Osteoblast (primary cell): ENCODE measurements around the gene PHKG2. TPM values are rescaled to one million over a fixed set of nuclear protein-coding genes. Genes with fewer than 3 reads are reported as not detected.
A peak's percentile ranks its signal among the peaks of the same experiment; 100 is the strongest.

Experiments
- DNase-seq: peaks from one replicate; pipeline ENCODE4 v3.0.0; 2011; ENCODE audit warnings: low spot score, mixed read lengths; ENCODE audit not compliant: insufficient read length; ENCODE audit errors: missing footprints
- H2AFZ ChIP-seq: 2 replicates; pipeline ENCODE4 v1.6.0; 2011; ENCODE audit warnings: mild to moderate bottlenecking, low read length
- H3K27ac ChIP-seq: 2 replicates; pipeline ENCODE4 v1.5.1; 2011; ENCODE audit warnings: mild to moderate bottlenecking, low read depth, low read length, moderate library complexity
- H3K27me3 ChIP-seq: 2 replicates; pipeline ENCODE4 v1.6.0; 2012; ENCODE audit warnings: mild to moderate bottlenecking, control low read depth, inconsistent platforms, low read length, moderate library complexity; ENCODE audit not compliant: insufficient read depth
- H3K36me3 ChIP-seq: 2 replicates; pipeline ENCODE4 v1.5.1; 2011; ENCODE audit warnings: mild to moderate bottlenecking, low read length, control low read depth, moderate library complexity; ENCODE audit not compliant: insufficient read depth
- H3K4me1 ChIP-seq: 2 replicates; pipeline ENCODE4 v1.5.1; 2011; ENCODE audit warnings: mild to moderate bottlenecking, low read length, control low read depth, moderate library complexity; ENCODE audit not compliant: insufficient read depth
- H3K4me2 ChIP-seq: 2 replicates; pipeline ENCODE4 v1.6.0; 2011; ENCODE audit warnings: mild to moderate bottlenecking, low read length; ENCODE audit not compliant: insufficient read depth
- H3K4me3 ChIP-seq: fragments of 200-600 bp; sonication (generic); 3 replicates; pipeline ENCODE4 v1.5.1; 2012; ENCODE audit warnings: mild to moderate bottlenecking, low read length, inconsistent platforms; ENCODE audit not compliant: insufficient read depth
- H3K79me2 ChIP-seq: 2 replicates; pipeline ENCODE4 v1.6.0; 2012; ENCODE audit warnings: mild to moderate bottlenecking, low read length, control low read depth, inconsistent platforms; ENCODE audit not compliant: insufficient read depth
- H3K9me3 ChIP-seq: 2 replicates; pipeline ENCODE4 v1.5.1; 2011; ENCODE audit warnings: low read depth, low read length, control low read depth
- H4K20me1 ChIP-seq: 2 replicates; pipeline ENCODE4 v1.6.0; 2012; ENCODE audit warnings: mild to moderate bottlenecking, low read length, control low read depth; ENCODE audit not compliant: insufficient read depth
- CTCF ChIP-seq: IDR thresholded peaks from 2 replicates; pipeline ENCODE4 v1.5.1; 2011; ENCODE audit warnings: mild to moderate bottlenecking, low read depth, low read length, moderate library complexity; ENCODE audit errors: extremely low read depth
- total RNA-seq: library from RNA; depleted of rRNA; stranded (reverse); fragments of >200 nt; gene quantifications from 2 replicates; pipeline ENCODE4 v1.2.3, GENCODE V29; 2012

The PHKG2 gene
- total RNA-seq, 1 donor = 25.0 TPM

GRCh38 chr16:30738984-30739951 lies 9.0 kb upstream of the PHKG2 start:
- Histone ChIP-seq H3K4me2 (no peak overlapping the region), H3K36me3 (peaks cover 57% of the 10 kb centered on the region), H3K79me2 (no peaks in the 10 kb centered on the region), H4K20me1 (peaks cover 25% of the 10 kb centered on the region), H3K27ac (no peak overlapping the region), H3K4me1 (peaks cover 23% of the 10 kb centered on the region), H3K9me3 (no peaks in the 10 kb centered on the region), H3K27me3 (no peaks in the 10 kb centered on the region), H3K4me3 (no peak overlapping the region), H2AFZ (no peak overlapping the region)
- no peak for TF ChIP-seq CTCF
- peak; percentile 84 for DNase-seq

GRCh38 chr16:30740364-30741251 lies 7.6 kb upstream of the PHKG2 start:
- H3K9me3 ChIP-seq = no peaks in the 10 kb centered on the region
- TF ChIP-seq CTCF = no peak
- H3K36me3 ChIP-seq = peaks cover 62% of the 10 kb centered on the region
- H2AFZ ChIP-seq = no peak overlapping the region
- DNase-seq = peak; percentile 98
- no peaks in the 10 kb centered on the region for H3K79me2 ChIP-seq
- H4K20me1 ChIP-seq = peaks cover 25% of the 10 kb centered on the region
- no peak overlapping the region for H3K4me3 ChIP-seq
- peak overlapping the region; percentile 47 for H3K27ac ChIP-seq
- H3K4me2 ChIP-seq = peak overlapping the region; percentile 2
- no peaks in the 10 kb centered on the region for H3K27me3 ChIP-seq
- peaks cover 23% of the 10 kb centered on the region for H3K4me1 ChIP-seq

GRCh38 chr16:30741461-30741914 lies 6.7 kb upstream of the PHKG2 start:
- Histone ChIP-seq H3K9me3 (no peaks in the 10 kb centered on the region), H4K20me1 (peaks cover 25% of the 10 kb centered on the region), H3K27me3 (no peaks in the 10 kb centered on the region), H3K4me2 (peak overlapping the region; percentile 2), H3K79me2 (no peaks in the 10 kb centered on the region), H3K36me3 (peaks cover 53% of the 10 kb centered on the region), H3K4me1 (peaks cover 23% of the 10 kb centered on the region), H3K27ac (peak overlapping the region; percentile 47), H2AFZ (no peak overlapping the region), H3K4me3 (no peak overlapping the region)
- DNase-seq = peak; percentile 97
- no peak for TF ChIP-seq CTCF

- H3K4me2 ChIP-seq = no peak overlapping the region
- no peak overlapping the region for H2AFZ ChIP-seq
- H3K27me3 ChIP-seq = no peaks in the 10 kb centered on the region
- peaks cover 36% of the 10 kb centered on the region for H3K4me1 ChIP-seq
- no peak overlapping the region for H3K4me3 ChIP-seq
- H3K79me2 ChIP-seq = peaks cover 5% of the 10 kb centered on the region
- no peak overlapping the region for H3K27ac ChIP-seq
- H4K20me1 ChIP-seq = peaks cover 25% of the 10 kb centered on the region
- DNase-seq = no peak
- no peaks in the 10 kb centered on the region for H3K9me3 ChIP-seq
- no peak for TF ChIP-seq CTCF
- peaks cover 32% of the 10 kb centered on the region for H3K36me3 ChIP-seq
These were observed 4.5 kb upstream of the PHKG2 start for GRCh38 chr16:30743716-30744115.
